ENCODE results near the gene COL21A1.

GRCh38 chr6:56140090-56140489 lies 107.3 kb downstream of the COL21A1 start:
- TF ChIP-seq POLR2A (IDR thresholded peaks at IDR 0.05) (no peak), CTCF (IDR thresholded peaks at IDR 0.05) (no peak), POLR2AphosphoS5 (IDR thresholded peaks at IDR 0.05) (no peak)

Measured in breast epithelium (tissue), 3 donors.